Measurements from ENCODE around the gene MYH6. TPM values are rescaled to one million over a fixed set of nuclear protein-coding genes. Genes with fewer than 3 reads are reported as not detected.

MYH6 gene
- total RNA-seq, 4 donors from 2014 or later = not detected

- DNase-seq = no peak
- peaks cover 0 to 36% (median 0%) of the 10 kb centered on the region in 4 donors for H3K27me3 ChIP-seq
- H3K27ac ChIP-seq = peak overlapping the region in 3 of 4 donors; percentile 39 to 70 (median 56)
- peak overlapping the region; percentile 35 to 73 (median 60) for H3K4me3 ChIP-seq
- 42 to 44% methylated on average over 4 to 6 of the region's 61 CpGs for WGBS, 2 donors
- H3K9me3 ChIP-seq = no peaks in the 10 kb centered on the region
- TF ChIP-seq CTCF (IDR thresholded peaks at IDR 0.05) (no peak), POLR2A (IDR thresholded peaks at IDR 0.05) (no peak)
- peaks cover 9 to 21% (median 15%) of the 10 kb centered on the region in 3 donors for H3K4me1 ChIP-seq
- peaks cover 0 to 10% (median 0%) of the 10 kb centered on the region in 3 donors for H3K36me3 ChIP-seq
- intact Hi-C loops (cut with DNase I) = no loop called here
Observed at GRCh38 chr14:23351681-23352505, 56.2 kb downstream of the MYH6 start.

- peaks cover 9 to 21% (median 15%) of the 10 kb centered on the region in 3 donors for H3K4me1 ChIP-seq
- no peak overlapping the region for H3K4me3 ChIP-seq
- intact Hi-C loops (cut with DNase I) = no loop called here
- 96% methylated on average over 5 of the region's 8 CpGs for WGBS, 2 donors
- DNase-seq = no peak
- no peak for TF ChIP-seq CTCF (IDR thresholded peaks at IDR 0.05)
- no peak for TF ChIP-seq POLR2A (IDR thresholded peaks at IDR 0.05)
- peaks cover 0 to 36% (median 0%) of the 10 kb centered on the region in 4 donors for H3K27me3 ChIP-seq
- no peaks in the 10 kb centered on the region for H3K36me3 ChIP-seq
- no peak overlapping the region for H3K27ac ChIP-seq
- H3K9me3 ChIP-seq = no peaks in the 10 kb centered on the region
Observed at GRCh38 chr14:23349156-23349845, 58.8 kb downstream of the MYH6 start.

- H3K27me3 ChIP-seq = peaks cover 0 to 28% (median 0%) of the 10 kb centered on the region in 4 donors
- intact Hi-C loops (cut with DNase I) = no loop called here
- no peaks in the 10 kb centered on the region for H3K36me3 ChIP-seq
- no peak overlapping the region for H3K27ac ChIP-seq
- 72 to 89% methylated on average over 6 of the region's 6 CpGs for WGBS, 2 donors
- H3K4me1 ChIP-seq = peaks cover 9 to 19% (median 15%) of the 10 kb centered on the region in 3 donors
- no peaks in the 10 kb centered on the region for H3K9me3 ChIP-seq
- H3K4me3 ChIP-seq = no peak overlapping the region
- DNase-seq = no peak
- TF ChIP-seq POLR2A (IDR thresholded peaks at IDR 0.05) (no peak), CTCF (IDR thresholded peaks at IDR 0.05) (no peak)
Observed at GRCh38 chr14:23348297-23348655, 59.8 kb downstream of the MYH6 start.

DNA sequence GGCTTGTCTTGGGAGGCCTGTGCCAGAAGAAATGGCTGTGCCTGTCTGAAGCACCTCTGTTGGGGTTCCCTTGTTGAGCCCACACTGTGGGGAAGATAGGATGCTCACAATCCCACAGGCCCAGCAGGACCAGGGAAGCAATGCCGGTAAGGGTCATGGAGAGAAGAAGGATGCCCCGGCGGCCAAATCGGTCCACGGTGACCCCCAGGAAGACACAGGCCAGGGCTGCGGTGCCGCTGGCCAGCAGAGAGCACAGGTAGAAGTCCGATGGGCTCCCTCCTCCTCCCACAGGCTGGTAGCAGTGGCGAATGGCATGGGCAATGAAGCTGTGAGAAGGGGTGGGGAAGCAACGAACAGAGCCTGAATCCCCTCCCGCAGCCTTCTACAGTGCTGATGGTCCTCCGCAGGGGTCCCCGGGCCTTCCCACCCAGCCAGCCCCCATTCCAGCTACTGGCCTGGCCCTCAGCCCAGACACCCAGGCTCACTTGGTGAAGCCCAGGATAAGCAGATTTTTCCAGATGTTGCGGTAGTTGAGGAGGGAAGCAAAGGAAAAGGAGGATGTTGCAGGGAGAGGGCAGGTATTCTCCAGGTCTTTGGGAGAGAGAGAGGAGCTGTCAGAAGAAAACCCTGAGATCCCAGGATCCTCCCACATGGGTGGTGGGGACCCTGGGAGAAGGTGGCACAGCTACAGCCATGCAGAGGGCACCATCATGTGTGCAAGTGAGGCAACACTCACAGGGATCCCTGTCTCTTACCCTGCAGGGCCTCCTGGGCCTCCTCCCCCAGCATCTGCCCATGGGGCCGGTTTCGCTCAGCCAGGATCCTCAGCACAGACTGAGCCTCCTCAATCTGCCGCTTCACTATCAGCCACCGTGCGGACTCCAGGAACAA lies 60.4 kb downstream of the MYH6 start:
- 73 to 97% methylated on average over 5 to 7 of the region's 19 CpGs for WGBS, 2 donors
- Histone ChIP-seq H3K9me3 (no peaks in the 10 kb centered on the region), H3K36me3 (no peaks in the 10 kb centered on the region), H3K4me1 (peaks cover 9 to 13% (median 10%) of the 10 kb centered on the region in 3 donors), H3K27ac (no peak overlapping the region), H3K27me3 (peaks cover 0 to 22% (median 0%) of the 10 kb centered on the region in 4 donors), H3K4me3 (no peak overlapping the region)
- intact Hi-C loops (cut with DNase I) = no loop called here
- DNase-seq = no peak
- no peak for TF ChIP-seq POLR2A (IDR thresholded peaks at IDR 0.05)
- TF ChIP-seq CTCF (IDR thresholded peaks at IDR 0.05) = no peak

Data from esophagus squamous epithelium (tissue), 5 donors.